Testis (tissue), 3 donors: ENCODE results near the gene ERAP2. TPM values are rescaled to one million over a fixed set of nuclear protein-coding genes. Genes with fewer than 3 reads are reported as not detected.

ENCODE experiments used
- DNase-seq: peaks from one replicate; pipeline ENCODE4 v3.0.0-alpha.2; 2019
- H3K27ac ChIP-seq, 2 donors: fragments of 200-600 bp; sonication (generic); one replicate each; pipeline ENCODE4 v1.5.1; 2019
- H3K27me3 ChIP-seq: fragments of 200-600 bp; sonication (generic); one replicate; pipeline ENCODE4 v1.5.1; 2019
- H3K36me3 ChIP-seq: fragments of 200-600 bp; sonication (generic); one replicate; pipeline ENCODE4 v1.5.1; 2017; ENCODE audit warnings: low read depth; ENCODE audit errors: missing control alignments
- H3K4me1 ChIP-seq: fragments of 200-600 bp; sonication (generic); one replicate; pipeline ENCODE4 v1.5.1; 2019
- H3K4me3 ChIP-seq, 2 donors: fragments of 200-600 bp; sonication (generic); one replicate each; pipeline ENCODE4 v1.5.1; 2017 to 2019
- H3K9me3 ChIP-seq: fragments of 200-600 bp; sonication (generic); one replicate; pipeline ENCODE4 v1.5.1; 2017
- POLR2A ChIP-seq: fragments of 450-650 bp; IDR thresholded peaks from one replicate; pipeline ENCODE4 v1.6.1; 2017; ENCODE audit warnings: antibody characterized with exemption, mild to moderate bottlenecking, moderate library complexity
- WGBS, 2 donors: methylation state at CpG; one replicate each; pipeline ENCODE4 v1.1.5; 2018; 5-methylcytosine and 5-hydroxymethylcytosine counted together
- intact Hi-C: fragments of 100-400 bp; cut with DNase I; formaldehyde crosslinking; loops from one replicate; pipeline ENCODE4 v1.15.1; 2023; ENCODE audit warnings: low total_unique reads
- polyA plus RNA-seq: library from polyadenylated mRNA; stranded (reverse); fragments of 350-450 nt; fragmentation: Illumina TruSeq; extraction: RNeasy Lipid Tissue Mini Kit (QIAGEN cat#74804); gene quantifications from one replicate; pipeline ENCODE4 v1.2.3, GENCODE V29; 2014; ENCODE audit warnings: low read depth, low replicate concordance; ENCODE audit not compliant: insufficient read depth
- total RNA-seq, 2 donors: library from RNA; depleted of rRNA; stranded (reverse); fragments of >200 nt; gene quantifications; one replicate each; pipeline ENCODE4 v1.2.3, GENCODE V29; 2016
- TF ChIP-seq, protein P1 (sequence below), 3 experiments: fragments of 450-650 bp in 2 of 3; fragments of 200-600 bp in 1 of 3; sonication (generic) in 1 of 3; IDR thresholded peaks; one replicate each; pipeline ENCODE4 v1.5.1; 2016 to 2019; ENCODE audit warnings: antibody characterized with exemption in 3 of 3, mild to moderate bottlenecking in 2 of 3, moderate library complexity in 1 of 3

The ERAP2 gene
- total and polyA plus RNA-seq, 3 donors from 2014 or later = 4.0 to 5.6 (median 4.4) TPM

DNA sequence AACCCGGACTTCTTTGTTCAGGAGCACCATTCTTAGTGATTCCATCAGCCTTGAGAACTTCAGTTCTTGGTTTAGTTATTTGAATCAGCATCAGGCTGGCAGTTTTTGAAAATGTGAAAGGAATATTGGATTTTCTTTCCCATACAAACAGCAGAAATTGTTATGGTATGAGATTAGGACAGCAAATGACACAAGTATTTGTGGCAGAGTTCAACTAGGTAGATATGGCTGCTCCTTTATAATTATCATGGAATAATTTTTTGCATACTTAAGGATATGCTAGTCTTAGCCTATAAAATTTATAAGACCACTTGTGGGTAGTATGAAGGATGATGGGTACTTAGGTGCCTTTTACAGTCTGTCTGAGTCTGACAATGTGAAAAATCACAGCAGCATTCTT is 25.5 kb downstream of the ERAP2 start:
- no peak for DNase-seq
- no peaks in the 10 kb centered on the region for H3K27me3 ChIP-seq
- intact Hi-C loops = no loop called here
- no peak overlapping the region for H3K4me3 ChIP-seq
- H3K4me1 ChIP-seq = no peaks in the 10 kb centered on the region
- 85 to 95% methylated on average over 1 of the region's 1 CpG for WGBS, 2 donors
- no peaks in the 10 kb centered on the region for H3K9me3 ChIP-seq
- TF ChIP-seq POLR2A = no peak
- TF ChIP-seq, protein P1, sequence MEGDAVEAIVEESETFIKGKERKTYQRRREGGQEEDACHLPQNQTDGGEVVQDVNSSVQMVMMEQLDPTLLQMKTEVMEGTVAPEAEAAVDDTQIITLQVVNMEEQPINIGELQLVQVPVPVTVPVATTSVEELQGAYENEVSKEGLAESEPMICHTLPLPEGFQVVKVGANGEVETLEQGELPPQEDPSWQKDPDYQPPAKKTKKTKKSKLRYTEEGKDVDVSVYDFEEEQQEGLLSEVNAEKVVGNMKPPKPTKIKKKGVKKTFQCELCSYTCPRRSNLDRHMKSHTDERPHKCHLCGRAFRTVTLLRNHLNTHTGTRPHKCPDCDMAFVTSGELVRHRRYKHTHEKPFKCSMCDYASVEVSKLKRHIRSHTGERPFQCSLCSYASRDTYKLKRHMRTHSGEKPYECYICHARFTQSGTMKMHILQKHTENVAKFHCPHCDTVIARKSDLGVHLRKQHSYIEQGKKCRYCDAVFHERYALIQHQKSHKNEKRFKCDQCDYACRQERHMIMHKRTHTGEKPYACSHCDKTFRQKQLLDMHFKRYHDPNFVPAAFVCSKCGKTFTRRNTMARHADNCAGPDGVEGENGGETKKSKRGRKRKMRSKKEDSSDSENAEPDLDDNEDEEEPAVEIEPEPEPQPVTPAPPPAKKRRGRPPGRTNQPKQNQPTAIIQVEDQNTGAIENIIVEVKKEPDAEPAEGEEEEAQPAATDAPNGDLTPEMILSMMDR (IDR thresholded peaks at IDR 0.05) = no peak
- H3K36me3 ChIP-seq = no peaks in the 10 kb centered on the region
- no peak overlapping the region for H3K27ac ChIP-seq

DNA sequence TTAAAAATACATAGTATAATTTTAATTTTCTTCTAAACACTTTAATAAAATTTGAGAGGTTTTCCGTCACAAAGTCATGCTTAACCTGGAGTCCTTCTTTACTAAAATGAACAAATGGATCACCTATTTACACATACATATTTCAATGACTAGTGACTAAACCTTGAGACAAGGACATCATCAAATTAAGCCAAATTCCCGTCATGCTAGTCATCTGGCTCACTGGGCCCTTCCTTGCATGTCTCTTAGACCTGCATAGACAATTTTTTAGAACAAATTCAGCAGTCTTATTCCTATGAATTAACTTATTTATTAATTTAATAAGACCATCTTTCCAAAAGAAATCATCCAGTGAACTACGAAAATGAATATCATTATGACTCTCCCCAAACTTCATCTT is 26.6 kb downstream of the ERAP2 start:
- DNase-seq = no peak
- no peak overlapping the region for H3K27ac ChIP-seq
- no peaks in the 10 kb centered on the region for H3K9me3 ChIP-seq
- no peaks in the 10 kb centered on the region for H3K4me1 ChIP-seq
- no peaks in the 10 kb centered on the region for H3K27me3 ChIP-seq
- H3K4me3 ChIP-seq = no peak overlapping the region
- H3K36me3 ChIP-seq = no peaks in the 10 kb centered on the region
- TF ChIP-seq, protein P1 (IDR thresholded peaks at IDR 0.05) = no peak
- TF ChIP-seq POLR2A = no peak
- intact Hi-C loops = no loop called here
- 94 to 97% methylated on average over 3 of the region's 3 CpGs for WGBS, 2 donors

DNA sequence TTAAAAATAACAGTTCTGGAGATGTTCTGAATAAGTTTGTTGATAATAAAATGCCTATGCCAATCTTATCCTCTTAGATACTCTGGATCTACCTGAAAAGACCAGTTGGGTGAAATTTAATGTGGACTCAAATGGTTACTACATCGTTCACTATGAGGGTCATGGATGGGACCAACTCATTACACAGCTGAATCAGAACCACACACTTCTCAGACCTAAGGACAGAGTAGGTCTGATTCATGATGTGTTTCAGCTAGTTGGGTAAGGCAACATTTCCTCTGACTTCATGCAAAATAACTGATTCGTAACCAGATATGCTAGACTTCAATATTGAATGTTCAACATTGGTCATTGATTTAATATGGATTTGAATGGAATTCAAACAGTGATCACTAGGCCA is 27.0 kb downstream of the ERAP2 start:
- Histone ChIP-seq H3K27ac (no peak overlapping the region), H3K27me3 (no peaks in the 10 kb centered on the region), H3K9me3 (no peaks in the 10 kb centered on the region), H3K36me3 (no peaks in the 10 kb centered on the region), H3K4me3 (no peak overlapping the region), H3K4me1 (no peaks in the 10 kb centered on the region)
- TF ChIP-seq, protein P1 (IDR thresholded peaks at IDR 0.05) = no peak
- TF ChIP-seq POLR2A = no peak
- intact Hi-C loops = no loop called here
- DNase-seq = no peak
- 97 to 98% methylated on average over 2 of the region's 2 CpGs for WGBS, 2 donors

DNA sequence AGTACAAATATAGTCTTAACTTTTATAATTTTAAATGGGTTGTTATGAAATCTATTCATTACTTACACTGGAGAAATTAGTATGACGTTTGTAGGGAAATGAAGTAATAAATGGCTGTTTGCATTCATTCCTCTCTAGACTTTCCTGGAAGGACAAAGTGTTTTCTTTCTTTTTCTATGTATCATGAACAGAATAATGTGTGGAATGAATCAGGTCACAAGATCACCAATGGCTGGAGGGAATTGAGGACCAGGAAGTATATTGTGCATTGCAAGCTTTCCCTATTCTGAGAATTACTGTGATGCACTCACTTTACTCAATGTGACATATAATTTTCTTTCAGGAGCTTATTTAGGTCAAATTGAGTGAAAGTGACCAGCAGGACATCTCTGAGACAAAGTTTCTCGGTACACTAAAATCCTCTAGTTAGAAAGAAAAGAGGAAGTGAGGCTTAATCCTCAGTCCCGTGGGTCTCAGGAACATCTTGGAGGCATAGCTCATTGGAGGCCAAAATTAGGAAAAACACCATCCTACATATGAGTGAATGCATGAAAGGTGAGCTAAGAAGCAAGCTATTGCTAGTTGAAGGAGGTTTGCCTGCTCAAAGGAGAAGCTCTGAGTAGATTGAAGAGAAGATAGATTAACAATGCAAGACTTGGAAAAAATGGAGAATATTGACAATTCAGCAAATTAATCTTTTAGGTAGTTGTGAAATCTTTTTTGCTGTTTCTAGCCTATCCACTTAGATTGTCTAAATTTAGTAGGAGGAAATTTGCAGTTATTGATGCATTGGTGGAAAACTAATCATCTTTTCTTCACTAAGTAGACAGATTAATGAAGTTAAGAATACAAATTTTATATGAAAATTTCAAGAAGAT is 28.0 kb downstream of the ERAP2 start:
- intact Hi-C loops = no loop called here

More for the DNA sequence above, 28.0 kb downstream of the ERAP2 start:
- Histone ChIP-seq H3K27me3 (no peaks in the 10 kb centered on the region), H3K27ac (no peak overlapping the region), H3K4me1 (no peaks in the 10 kb centered on the region), H3K9me3 (no peaks in the 10 kb centered on the region), H3K36me3 (no peaks in the 10 kb centered on the region), H3K4me3 (no peak overlapping the region)
- TF ChIP-seq POLR2A = no peak
- TF ChIP-seq, protein P1 (IDR thresholded peaks at IDR 0.05) = no peak
- DNase-seq = no peak
- WGBS, 2 donors = 77 to 81% methylated on average over 3 of the region's 3 CpGs
